Uterus (tissue), 2 donors: ENCODE data around the gene CDH12.
"Not testable (repeated sequence)": the region's sequence is repeated elsewhere in the genome, so short reads cannot be mapped to it uniquely, and the experiment has no call there.

Experiments used
- POLR2A ChIP-seq, 2 donors: fragments of 450-650 bp; IDR thresholded peaks; one replicate each; pipeline ENCODE4 v1.6.1; 2016; ENCODE audit warnings: antibody characterized with exemption in 2 of 2, mild to moderate bottlenecking in 1 of 2, moderate library complexity in 1 of 2
- TF ChIP-seq, protein P1 (sequence below), 4 experiments: fragments of 200-600 bp in 2 of 4; fragments of 450-650 bp in 2 of 4; sonication (generic) in 2 of 4; IDR thresholded peaks; one replicate each; pipeline ENCODE4 v1.5.1; 2016 to 2019; ENCODE audit warnings: antibody characterized with exemption in 4 of 4, mild to moderate bottlenecking in 2 of 4, moderate library complexity in 1 of 4

DNA sequence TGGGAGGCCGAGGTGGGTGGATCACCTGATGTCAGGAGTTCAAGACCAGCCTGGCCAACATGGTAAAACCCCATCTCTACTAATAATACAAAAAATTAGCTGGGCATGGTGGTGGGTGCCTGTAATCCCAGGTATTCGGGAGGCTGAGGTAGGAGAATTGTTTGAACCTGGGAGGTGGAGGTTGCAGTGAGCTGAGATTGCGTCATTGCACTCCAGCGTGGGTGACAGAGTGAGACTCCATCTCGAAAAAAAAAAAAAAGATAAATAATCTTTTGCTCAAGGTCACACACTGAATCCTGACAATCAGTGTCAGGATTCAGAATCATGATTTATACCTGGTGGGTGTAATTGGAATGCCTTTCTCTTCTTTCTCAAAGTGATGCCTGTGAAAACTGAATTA is 5.8 kb upstream of the CDH12 start:
- TF ChIP-seq, protein P1, sequence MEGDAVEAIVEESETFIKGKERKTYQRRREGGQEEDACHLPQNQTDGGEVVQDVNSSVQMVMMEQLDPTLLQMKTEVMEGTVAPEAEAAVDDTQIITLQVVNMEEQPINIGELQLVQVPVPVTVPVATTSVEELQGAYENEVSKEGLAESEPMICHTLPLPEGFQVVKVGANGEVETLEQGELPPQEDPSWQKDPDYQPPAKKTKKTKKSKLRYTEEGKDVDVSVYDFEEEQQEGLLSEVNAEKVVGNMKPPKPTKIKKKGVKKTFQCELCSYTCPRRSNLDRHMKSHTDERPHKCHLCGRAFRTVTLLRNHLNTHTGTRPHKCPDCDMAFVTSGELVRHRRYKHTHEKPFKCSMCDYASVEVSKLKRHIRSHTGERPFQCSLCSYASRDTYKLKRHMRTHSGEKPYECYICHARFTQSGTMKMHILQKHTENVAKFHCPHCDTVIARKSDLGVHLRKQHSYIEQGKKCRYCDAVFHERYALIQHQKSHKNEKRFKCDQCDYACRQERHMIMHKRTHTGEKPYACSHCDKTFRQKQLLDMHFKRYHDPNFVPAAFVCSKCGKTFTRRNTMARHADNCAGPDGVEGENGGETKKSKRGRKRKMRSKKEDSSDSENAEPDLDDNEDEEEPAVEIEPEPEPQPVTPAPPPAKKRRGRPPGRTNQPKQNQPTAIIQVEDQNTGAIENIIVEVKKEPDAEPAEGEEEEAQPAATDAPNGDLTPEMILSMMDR (IDR thresholded peaks at IDR 0.05), result not testable (repeated sequence)
- TF ChIP-seq POLR2A (IDR thresholded peaks at IDR 0.05), result not testable (repeated sequence)
